Measurements from ENCODE around the gene OR2G2.

The OR2G2 gene

GRCh38 chr1:247576514-247576913 is 11.6 kb upstream of the OR2G2 start:
- H3K4me3 ChIP-seq (ENCODE audit: low read length) = no peak overlapping the region
- peak; percentile 21; the same call in 1 of the 2 replicates for TF ChIP-seq CTCF (conservative IDR thresholded peaks at IDR 0.05; ENCODE audit: low read length)
- no peak for DNase-seq (ENCODE audit: low read depth)

GRCh38 chr1:247578946-247579460 is 9.2 kb upstream of the OR2G2 start:
- TF ChIP-seq CTCF (conservative IDR thresholded peaks at IDR 0.05; ENCODE audit: low read length) = no peak
- H3K4me3 ChIP-seq (ENCODE audit: low read length) = no peak overlapping the region
- no peak for DNase-seq (ENCODE audit: low read depth)

GRCh38 chr1:247605286-247605685 is 17.1 kb downstream of the OR2G2 start, which contains the start of gene OR2G3:
OR2G3 (plus strand) TSS chr1:247605586; CDS start chr1:247605586, 0 bp downstream.
- no peak for TF ChIP-seq CTCF (conservative IDR thresholded peaks at IDR 0.05; ENCODE audit: low read length)
- H3K4me3 ChIP-seq (ENCODE audit: low read length) = no peak within 1 kb of the TSS
- no peak for DNase-seq (ENCODE audit: low read depth)

- DNase-seq (ENCODE audit: low read depth) = no peak
- H3K4me3 ChIP-seq (ENCODE audit: low read length) = no peak overlapping the region
- TF ChIP-seq CTCF (conservative IDR thresholded peaks at IDR 0.05; ENCODE audit: low read length) = no peak
Measured at GRCh38 chr1:247613405-247613804, 25.2 kb downstream of the OR2G2 start.

GRCh38 chr1:247614625-247615024 is 26.5 kb downstream of the OR2G2 start:
- H3K4me3 ChIP-seq (ENCODE audit: low read length) = no peak overlapping the region
- no peak for DNase-seq (ENCODE audit: low read depth)
- TF ChIP-seq CTCF (conservative IDR thresholded peaks at IDR 0.05; ENCODE audit: low read length) = no peak

- no peak overlapping the region for H3K4me3 ChIP-seq (ENCODE audit: low read length)
- TF ChIP-seq CTCF (conservative IDR thresholded peaks at IDR 0.05; ENCODE audit: low read length) = no peak
- no peak for DNase-seq (ENCODE audit: low read depth)
Measured at GRCh38 chr1:247627951-247628350, 39.8 kb downstream of the OR2G2 start.

GRCh38 chr1:247638011-247638410 is 49.9 kb downstream of the OR2G2 start:
- DNase-seq (ENCODE audit: low read depth) = no peak
- no peak overlapping the region for H3K4me3 ChIP-seq (ENCODE audit: low read length)
- no peak for TF ChIP-seq CTCF (conservative IDR thresholded peaks at IDR 0.05; ENCODE audit: low read length)

All from AG10803 (cell line).